ENCODE results near the gene HERC4. TPM values are rescaled to one million over a fixed set of nuclear protein-coding genes. Genes with fewer than 3 reads are reported as not detected.

The HERC4 gene
- total RNA-seq, 2 donors from 2014 or later, result 53.8 to 60.1 TPM

- Mint-ChIP-seq H3K4me1 (no peaks in the 10 kb centered on the region), H3K9me3 (no peaks in the 10 kb centered on the region), H3K4me3 (no peak overlapping the region), H3K36me3 (ENCODE audit: low read depth) (peaks cover 54% of the 10 kb centered on the region), H3K27me3 (ENCODE audit: insufficient read depth) (no peaks in the 10 kb centered on the region), H3K27ac (no peak overlapping the region)
- Histone ChIP-seq H3K36me3 (ENCODE audit: control insufficient read depth, insufficient read depth, low read length) (peaks cover 44% of the 10 kb centered on the region), H3K9ac (ENCODE audit: extremely low read depth, low read length, poor library complexity, severe bottlenecking) (no peak overlapping the region), H3K9me3 (ENCODE audit: control insufficient read depth, low read length) (no peaks in the 10 kb centered on the region), H3K27me3 (ENCODE audit: control insufficient read depth, insufficient read depth, low read length, poor library complexity, severe bottlenecking) (no peaks in the 10 kb centered on the region), H3K27ac (ENCODE audit: low read depth, low read length) (no peak overlapping the region), H3K4me3 (ENCODE audit: low read length) (no peak overlapping the region), H3K4me1 (ENCODE audit: control insufficient read depth, insufficient read depth, low read length) (no peaks in the 10 kb centered on the region)
- no peak for TF ChIP-seq CTCF (conservative IDR thresholded peaks at IDR 0.05)
- 90 to 95% methylated on average over 11 of the region's 11 CpGs for WGBS, 2 experiments (ENCODE audit: insufficient coverage in 1 of 2, insufficient read length in 1 of 2)
- no peak for DNase-seq
These were observed 64.6 kb downstream of the HERC4 start for GRCh38 chr10:68010426-68010940.

- H3K9ac ChIP-seq (ENCODE audit: extremely low read depth, low read length, poor library complexity, severe bottlenecking), result no peak overlapping the region
- H3K4me1 ChIP-seq (ENCODE audit: control insufficient read depth, insufficient read depth, low read length), result no peaks in the 10 kb centered on the region
- H3K4me1 Mint-ChIP-seq, result no peaks in the 10 kb centered on the region
- no peak overlapping the region for H3K27ac Mint-ChIP-seq
- H3K36me3 Mint-ChIP-seq (ENCODE audit: low read depth), result peaks cover 72% of the 10 kb centered on the region
- no peaks in the 10 kb centered on the region for H3K9me3 ChIP-seq (ENCODE audit: control insufficient read depth, low read length)
- no peak for DNase-seq
- H3K27me3 Mint-ChIP-seq (ENCODE audit: insufficient read depth), result no peaks in the 10 kb centered on the region
- 94 to 96% methylated on average over 3 of the region's 3 CpGs for WGBS, 2 experiments (ENCODE audit: insufficient coverage in 1 of 2, insufficient read length in 1 of 2)
- H3K4me3 ChIP-seq (ENCODE audit: low read length), result no peak overlapping the region
- H3K27me3 ChIP-seq (ENCODE audit: control insufficient read depth, insufficient read depth, low read length, poor library complexity, severe bottlenecking), result no peaks in the 10 kb centered on the region
- H3K27ac ChIP-seq (ENCODE audit: low read depth, low read length), result no peak overlapping the region
- TF ChIP-seq CTCF (conservative IDR thresholded peaks at IDR 0.05), result no peak
- no peaks in the 10 kb centered on the region for H3K9me3 Mint-ChIP-seq
- peaks cover 48% of the 10 kb centered on the region for H3K36me3 ChIP-seq (ENCODE audit: control insufficient read depth, insufficient read depth, low read length)
- H3K4me3 Mint-ChIP-seq, result no peak overlapping the region
These were observed 67.7 kb downstream of the HERC4 start for GRCh38 chr10:68007356-68007755.

GRCh38 chr10:68001539-68001938 lies 73.5 kb downstream of the HERC4 start:
- no peaks in the 10 kb centered on the region for H3K9me3 Mint-ChIP-seq
- DNase-seq, result no peak
- no peaks in the 10 kb centered on the region for H3K27me3 Mint-ChIP-seq (ENCODE audit: insufficient read depth)
- H3K9me3 ChIP-seq (ENCODE audit: control insufficient read depth, low read length), result no peaks in the 10 kb centered on the region
- H3K4me1 ChIP-seq (ENCODE audit: control insufficient read depth, insufficient read depth, low read length), result no peaks in the 10 kb centered on the region
- H3K4me1 Mint-ChIP-seq, result no peaks in the 10 kb centered on the region
- no peak overlapping the region for H3K9ac ChIP-seq (ENCODE audit: extremely low read depth, low read length, poor library complexity, severe bottlenecking)
- TF ChIP-seq CTCF (conservative IDR thresholded peaks at IDR 0.05), result no peak
- H3K27ac Mint-ChIP-seq, result no peak overlapping the region
- H3K27me3 ChIP-seq (ENCODE audit: control insufficient read depth, insufficient read depth, low read length, poor library complexity, severe bottlenecking), result no peaks in the 10 kb centered on the region
- WGBS, 2 experiments (ENCODE audit: insufficient coverage in 1 of 2, insufficient read length in 1 of 2), result 100% methylated on average over 1 of the region's 1 CpG
- H3K4me3 ChIP-seq (ENCODE audit: low read length), result no peak overlapping the region
- H3K36me3 Mint-ChIP-seq (ENCODE audit: low read depth), result peaks cover 49% of the 10 kb centered on the region
- peaks cover 29% of the 10 kb centered on the region for H3K36me3 ChIP-seq (ENCODE audit: control insufficient read depth, insufficient read depth, low read length)
- H3K4me3 Mint-ChIP-seq, result no peak overlapping the region
- no peak overlapping the region for H3K27ac ChIP-seq (ENCODE audit: low read depth, low read length)
